ENCODE measurements around the gene SAMD8. TPM values are rescaled to one million over a fixed set of nuclear protein-coding genes. Genes with fewer than 3 reads are reported as not detected.

Gene SAMD8
- polyA plus RNA-seq, 3 donors, result 3.0 to 14.1 (median 10.9) TPM

- no peak overlapping the region for H3K27ac ChIP-seq (ENCODE audit: low read depth, low read length)
- 51 to 69% (median 61%) methylated on average over 4 of the region's 4 CpGs for WGBS, 3 donors
Measured at GRCh38 chr10:75228834-75229233, 117.4 kb downstream of the SAMD8 start.

- WGBS, 3 donors, result 82 to 86% (median 83%) methylated on average over 3 of the region's 3 CpGs
- H3K27ac ChIP-seq (ENCODE audit: low read depth, low read length), result no peak overlapping the region
Measured at GRCh38 chr10:75229971-75230370, 118.5 kb downstream of the SAMD8 start.

- 23 to 27% (median 25%) methylated on average over 5 of the region's 5 CpGs for WGBS, 3 donors
- no peak overlapping the region for H3K27ac ChIP-seq (ENCODE audit: low read depth, low read length)
Measured at GRCh38 chr10:75230600-75231038, 119.2 kb downstream of the SAMD8 start.

Other genes starting within 250 kb of the SAMD8 start
- 100 to 1,000 TPM; 117 to 169 (median 135) TPM for gene VDAC2, start 99.1 kb downstream of the SAMD8 start, polyA plus RNA-seq
- 100 to 1,000 TPM in 1 of 3 donors, 10 to 100 TPM in 2; 20.1 to 142 (median 33.3) TPM for gene COMTD1, start 124.3 kb downstream of the SAMD8 start, polyA plus RNA-seq

All from adipose tissue (tissue), 3 donors.